ENCODE data around the gene CAMK1D.

The CAMK1D gene

DNA sequence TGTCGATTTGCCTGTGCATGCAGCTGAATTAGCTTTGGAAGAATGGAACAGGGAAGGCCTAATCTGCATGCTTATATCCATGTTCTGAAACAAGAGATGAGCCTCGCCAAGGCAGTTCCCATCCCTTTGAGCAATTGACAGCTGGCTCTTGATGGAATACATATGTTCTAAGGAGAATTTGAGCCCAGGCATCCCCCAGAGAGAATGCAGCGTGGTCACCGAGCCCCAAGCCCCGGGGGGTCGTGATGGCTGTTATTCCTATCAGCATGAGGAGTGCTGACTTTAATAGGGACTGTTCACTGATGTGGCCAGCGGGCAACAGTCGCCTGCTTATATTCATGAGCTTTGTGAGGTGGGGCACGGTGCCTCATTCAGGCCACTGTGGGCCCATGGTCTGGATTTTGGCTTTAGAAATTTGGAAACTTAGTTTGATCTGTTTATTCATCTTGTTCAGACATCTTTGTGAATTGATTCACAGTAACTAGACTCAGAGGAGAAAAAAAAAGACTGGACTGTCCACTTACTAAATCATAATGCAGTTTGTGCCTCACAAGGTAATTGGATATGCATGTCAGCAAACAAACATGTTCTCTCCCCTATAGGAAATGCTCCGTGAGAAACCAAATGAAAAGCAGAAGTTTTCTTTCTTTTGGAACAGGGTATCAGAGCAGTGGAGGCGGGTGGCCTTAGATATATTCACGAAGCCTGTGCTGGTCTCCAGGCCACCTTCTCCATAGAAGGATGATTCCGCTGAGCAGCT, 447.2 kb downstream of the CAMK1D start:
- H3K4me3 ChIP-seq (ENCODE audit: low read depth, low read length, poor library complexity, severe bottlenecking) = no peak overlapping the region
- no peaks in the 10 kb centered on the region for H4K20me1 ChIP-seq (ENCODE audit: insufficient read depth, low read length)
- H2AFZ ChIP-seq (ENCODE audit: low read length) = no peak overlapping the region
- no peaks in the 10 kb centered on the region for H3K9me2 ChIP-seq (ENCODE audit: low read depth, low read length)
- TF ChIP-seq, protein P1, sequence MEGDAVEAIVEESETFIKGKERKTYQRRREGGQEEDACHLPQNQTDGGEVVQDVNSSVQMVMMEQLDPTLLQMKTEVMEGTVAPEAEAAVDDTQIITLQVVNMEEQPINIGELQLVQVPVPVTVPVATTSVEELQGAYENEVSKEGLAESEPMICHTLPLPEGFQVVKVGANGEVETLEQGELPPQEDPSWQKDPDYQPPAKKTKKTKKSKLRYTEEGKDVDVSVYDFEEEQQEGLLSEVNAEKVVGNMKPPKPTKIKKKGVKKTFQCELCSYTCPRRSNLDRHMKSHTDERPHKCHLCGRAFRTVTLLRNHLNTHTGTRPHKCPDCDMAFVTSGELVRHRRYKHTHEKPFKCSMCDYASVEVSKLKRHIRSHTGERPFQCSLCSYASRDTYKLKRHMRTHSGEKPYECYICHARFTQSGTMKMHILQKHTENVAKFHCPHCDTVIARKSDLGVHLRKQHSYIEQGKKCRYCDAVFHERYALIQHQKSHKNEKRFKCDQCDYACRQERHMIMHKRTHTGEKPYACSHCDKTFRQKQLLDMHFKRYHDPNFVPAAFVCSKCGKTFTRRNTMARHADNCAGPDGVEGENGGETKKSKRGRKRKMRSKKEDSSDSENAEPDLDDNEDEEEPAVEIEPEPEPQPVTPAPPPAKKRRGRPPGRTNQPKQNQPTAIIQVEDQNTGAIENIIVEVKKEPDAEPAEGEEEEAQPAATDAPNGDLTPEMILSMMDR (IDR thresholded peaks at IDR 0.05; ENCODE audit: low read length) = no peak
- no peak for TF ChIP-seq EZH2 (IDR thresholded peaks at IDR 0.05; ENCODE audit: borderline replicate concordance, low read length)
- H3K4me1 ChIP-seq (ENCODE audit: insufficient read depth, low read length, severe bottlenecking) = no peaks in the 10 kb centered on the region
- no peaks in the 10 kb centered on the region for H3K36me3 ChIP-seq (ENCODE audit: insufficient read depth, low read length)
- no peak overlapping the region for H3K9ac ChIP-seq (ENCODE audit: low read length)
- H3K9me3 ChIP-seq (ENCODE audit: low read length) = no peaks in the 10 kb centered on the region
- no peak overlapping the region for H3K27ac ChIP-seq (ENCODE audit: low read depth, low read length, poor library complexity, severe bottlenecking)
- no peaks in the 10 kb centered on the region for H3K27me3 ChIP-seq (ENCODE audit: insufficient read depth, low read length)
- no peaks in the 10 kb centered on the region for H3K79me2 ChIP-seq (ENCODE audit: insufficient read depth, low read length)
- no peak overlapping the region for H3K4me2 ChIP-seq (ENCODE audit: low read length)
- H3F3A ChIP-seq (ENCODE audit: insufficient read depth, low read length) = no peaks in the 10 kb centered on the region

GRCh38 chr10:12797471-12798262, 448.3 kb downstream of the CAMK1D start:
- Histone ChIP-seq H3K79me2 (ENCODE audit: insufficient read depth, low read length) (no peaks in the 10 kb centered on the region), H3K27me3 (ENCODE audit: insufficient read depth, low read length) (no peaks in the 10 kb centered on the region), H4K20me1 (ENCODE audit: insufficient read depth, low read length) (no peaks in the 10 kb centered on the region), H3K9ac (ENCODE audit: low read length) (no peak overlapping the region), H2AFZ (ENCODE audit: low read length) (no peak overlapping the region), H3K4me2 (ENCODE audit: low read length) (no peak overlapping the region), H3K4me3 (ENCODE audit: low read depth, low read length, poor library complexity, severe bottlenecking) (no peak overlapping the region), H3K4me1 (ENCODE audit: insufficient read depth, low read length, severe bottlenecking) (no peaks in the 10 kb centered on the region), H3K36me3 (ENCODE audit: insufficient read depth, low read length) (no peaks in the 10 kb centered on the region), H3K9me3 (ENCODE audit: low read length) (no peaks in the 10 kb centered on the region), H3F3A (ENCODE audit: insufficient read depth, low read length) (no peaks in the 10 kb centered on the region), H3K27ac (ENCODE audit: low read depth, low read length, poor library complexity, severe bottlenecking) (no peak overlapping the region), H3K9me2 (ENCODE audit: low read depth, low read length) (no peaks in the 10 kb centered on the region)
- no peak for TF ChIP-seq EZH2 (IDR thresholded peaks at IDR 0.05; ENCODE audit: borderline replicate concordance, low read length)
- TF ChIP-seq, protein P1 (IDR thresholded peaks at IDR 0.05; ENCODE audit: low read length) = no peak

DNA sequence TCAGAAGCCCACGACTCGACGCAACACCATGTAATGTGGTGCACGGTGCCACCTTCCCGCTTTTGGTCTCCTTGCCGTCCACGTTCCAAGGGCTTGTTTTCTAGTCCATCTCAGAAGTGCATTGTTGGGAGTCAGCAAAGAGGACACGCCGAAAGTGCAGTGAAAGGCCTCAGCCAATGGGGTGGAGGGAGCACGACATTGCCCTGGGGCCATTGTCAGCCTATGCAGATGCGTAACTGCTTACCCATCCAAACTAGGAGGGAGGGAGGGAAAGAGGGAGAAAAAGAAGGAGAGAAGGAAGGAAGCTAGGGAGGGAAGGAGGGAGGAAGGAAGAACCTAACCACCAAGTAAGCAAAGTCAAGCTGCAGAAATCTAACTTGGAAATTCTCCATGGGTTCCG, 449.8 kb downstream of the CAMK1D start:
- Histone ChIP-seq H3K9ac (ENCODE audit: low read length) (no peak overlapping the region), H3K4me1 (ENCODE audit: insufficient read depth, low read length, severe bottlenecking) (no peaks in the 10 kb centered on the region), H3K9me2 (ENCODE audit: low read depth, low read length) (no peaks in the 10 kb centered on the region), H3K4me3 (ENCODE audit: low read depth, low read length, poor library complexity, severe bottlenecking) (no peak overlapping the region), H3K9me3 (ENCODE audit: low read length) (no peaks in the 10 kb centered on the region), H3F3A (ENCODE audit: insufficient read depth, low read length) (no peaks in the 10 kb centered on the region), H3K79me2 (ENCODE audit: insufficient read depth, low read length) (no peaks in the 10 kb centered on the region), H4K20me1 (ENCODE audit: insufficient read depth, low read length) (no peaks in the 10 kb centered on the region), H3K36me3 (ENCODE audit: insufficient read depth, low read length) (no peaks in the 10 kb centered on the region), H2AFZ (ENCODE audit: low read length) (no peak overlapping the region), H3K27me3 (ENCODE audit: insufficient read depth, low read length) (no peaks in the 10 kb centered on the region), H3K4me2 (ENCODE audit: low read length) (no peak overlapping the region), H3K27ac (ENCODE audit: low read depth, low read length, poor library complexity, severe bottlenecking) (no peak overlapping the region)
- TF ChIP-seq EZH2 (IDR thresholded peaks at IDR 0.05; ENCODE audit: borderline replicate concordance, low read length) = no peak
- TF ChIP-seq, protein P1 (IDR thresholded peaks at IDR 0.05; ENCODE audit: low read length) = no peak
